Upper lobe of left lung (tissue), 4 donors: ENCODE results near the gene MYCBPAP.

Experiments
- CTCF ChIP-seq, 6 experiments: fragments of 450-650 bp in 4 of 6; fragments of 200-600 bp in 2 of 6; sonication (generic) in 2 of 6; IDR thresholded peaks; one replicate each; pipeline ENCODE4 v1.5.1; 2016 to 2019; ENCODE audit warnings: antibody characterized with exemption in 6 of 6
- POLR2A ChIP-seq, 4 donors: fragments of 450-650 bp; IDR thresholded peaks; one replicate each; pipeline ENCODE4 v1.5.1; 2016 to 2017; ENCODE audit warnings: antibody characterized with exemption in 4 of 4, mild to moderate bottlenecking in 2 of 4

DNA sequence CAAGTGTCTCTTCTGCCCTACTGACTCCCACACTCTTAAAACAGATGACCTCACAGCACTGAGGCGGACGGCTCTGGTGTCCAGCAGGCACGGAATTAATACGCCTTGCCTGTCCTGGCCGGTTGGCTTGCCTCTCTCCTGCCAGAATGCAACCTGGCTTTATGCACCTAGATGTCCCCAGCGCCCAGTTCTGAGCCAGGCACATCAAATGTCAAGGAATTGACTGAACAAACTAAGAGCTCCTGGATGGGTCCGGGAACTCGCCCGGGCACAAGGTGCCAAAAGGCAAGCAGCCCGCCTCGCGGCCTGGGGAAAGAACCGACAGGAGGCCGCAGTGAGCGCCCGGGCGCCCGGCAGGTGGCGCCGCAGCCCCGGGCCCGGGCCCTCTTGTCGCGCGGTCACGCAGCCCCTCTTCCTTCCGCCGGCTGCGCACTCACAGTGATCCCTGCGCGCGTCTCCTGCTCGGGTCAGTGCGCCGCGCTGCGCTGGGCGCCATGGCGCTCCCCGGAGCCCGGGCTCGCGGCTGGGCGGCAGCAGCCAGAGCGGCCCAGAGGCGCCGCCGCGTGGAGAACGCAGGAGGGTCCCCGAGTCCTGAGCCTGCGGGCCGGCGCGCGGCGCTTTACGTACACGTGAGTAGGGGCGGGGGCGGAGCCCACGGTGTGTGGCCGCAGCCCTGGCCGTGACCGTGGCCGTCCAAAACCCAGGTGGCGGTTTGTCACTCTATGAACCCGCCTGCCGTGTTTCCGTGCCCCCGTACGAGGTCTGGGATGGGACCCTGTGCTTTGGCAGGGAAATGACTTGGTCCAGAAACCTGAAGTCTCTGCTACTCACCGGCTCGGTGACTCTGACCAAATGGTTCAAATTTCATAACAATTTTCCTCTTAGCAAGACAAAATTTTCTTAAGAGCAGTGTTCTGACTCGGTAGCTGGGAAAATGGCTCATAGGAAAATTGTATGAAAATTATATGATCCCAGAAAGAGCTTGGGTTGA lies 29.6 kb upstream of the MYCBPAP start, which contains the start of gene RSAD1:
- TF ChIP-seq CTCF (IDR thresholded peaks at IDR 0.05) = peak; percentile 83 to 98 (median 96)
- TF ChIP-seq POLR2A (IDR thresholded peaks at IDR 0.05) = peak in 3 of 4 donors; percentile 36 to 92 (median 85)
